Kidney epithelial cell (primary cell): Measurements from ENCODE around the gene DNAAF2. TPM values are rescaled to one million over a fixed set of nuclear protein-coding genes. Genes with fewer than 3 reads are reported as not detected.

Experiments used
- DNase-seq: peaks from one replicate; pipeline ENCODE4 v3.0.0-alpha.2; 2010; ENCODE audit warnings: low read depth
- H3K27me3 ChIP-seq: 2 replicates; pipeline ENCODE4 v1.6.0; 2011; ENCODE audit warnings: low read length; ENCODE audit not compliant: control insufficient read depth, insufficient read depth
- H3K36me3 ChIP-seq: 2 replicates; pipeline ENCODE4 v1.5.1; 2011; ENCODE audit warnings: low read length; ENCODE audit not compliant: control insufficient read depth, insufficient read depth
- H3K4me3 ChIP-seq: 2 replicates; pipeline ENCODE4 v1.5.1; 2011; ENCODE audit warnings: low read depth, mild to moderate bottlenecking, control low read depth, low read length
- total RNA-seq: library from RNA; depleted of rRNA; stranded (reverse); fragments of >200 nt; gene quantifications from 2 replicates; pipeline ENCODE4 v1.2.3, GENCODE V29; 2015
- TF ChIP-seq, protein P1 (sequence below): IDR thresholded peaks from 2 replicates; pipeline ENCODE4 v1.5.1; 2011; ENCODE audit warnings: mild to moderate bottlenecking, moderate library complexity, low read length, control low read depth, inconsistent platforms; ENCODE audit not compliant: insufficient read depth, poor library complexity, severe bottlenecking

DNAAF2 gene
- total RNA-seq, 1 donor from 2014 or later: 23.8 TPM

DNA sequence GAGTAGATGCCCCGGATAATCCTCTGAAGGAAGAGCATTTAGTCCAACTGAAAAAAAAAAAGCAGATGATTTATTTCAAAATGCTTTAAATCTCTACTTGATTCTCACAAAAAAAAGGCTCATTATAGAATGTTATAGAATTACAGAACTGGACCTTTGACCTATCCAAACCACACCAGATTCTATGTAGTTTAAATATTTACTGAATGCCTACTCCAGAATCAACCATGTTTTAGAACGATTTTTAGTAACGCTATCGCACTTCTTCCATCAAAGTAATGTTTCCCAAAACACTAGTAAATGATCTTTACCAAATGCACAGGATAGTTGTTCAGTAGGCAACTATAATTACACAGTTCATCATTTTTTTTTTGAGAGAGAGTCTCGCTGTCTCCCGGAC lies 51.4 kb downstream of the DNAAF2 start:
- Histone ChIP-seq H3K36me3 (no peaks in the 10 kb centered on the region), H3K4me3 (no peak overlapping the region), H3K27me3 (no peaks in the 10 kb centered on the region)
- TF ChIP-seq, protein P1, sequence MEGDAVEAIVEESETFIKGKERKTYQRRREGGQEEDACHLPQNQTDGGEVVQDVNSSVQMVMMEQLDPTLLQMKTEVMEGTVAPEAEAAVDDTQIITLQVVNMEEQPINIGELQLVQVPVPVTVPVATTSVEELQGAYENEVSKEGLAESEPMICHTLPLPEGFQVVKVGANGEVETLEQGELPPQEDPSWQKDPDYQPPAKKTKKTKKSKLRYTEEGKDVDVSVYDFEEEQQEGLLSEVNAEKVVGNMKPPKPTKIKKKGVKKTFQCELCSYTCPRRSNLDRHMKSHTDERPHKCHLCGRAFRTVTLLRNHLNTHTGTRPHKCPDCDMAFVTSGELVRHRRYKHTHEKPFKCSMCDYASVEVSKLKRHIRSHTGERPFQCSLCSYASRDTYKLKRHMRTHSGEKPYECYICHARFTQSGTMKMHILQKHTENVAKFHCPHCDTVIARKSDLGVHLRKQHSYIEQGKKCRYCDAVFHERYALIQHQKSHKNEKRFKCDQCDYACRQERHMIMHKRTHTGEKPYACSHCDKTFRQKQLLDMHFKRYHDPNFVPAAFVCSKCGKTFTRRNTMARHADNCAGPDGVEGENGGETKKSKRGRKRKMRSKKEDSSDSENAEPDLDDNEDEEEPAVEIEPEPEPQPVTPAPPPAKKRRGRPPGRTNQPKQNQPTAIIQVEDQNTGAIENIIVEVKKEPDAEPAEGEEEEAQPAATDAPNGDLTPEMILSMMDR: no peak
- no peak for DNase-seq

- H3K27me3 ChIP-seq: no peaks in the 10 kb centered on the region
- TF ChIP-seq, protein P1: no peak
- H3K36me3 ChIP-seq: no peaks in the 10 kb centered on the region
- H3K4me3 ChIP-seq: no peak overlapping the region
- DNase-seq: no peak
Measured at GRCh38 chr14:49582113-49582977, 52.7 kb downstream of the DNAAF2 start.

GRCh38 chr14:49581209-49582112 lies 53.6 kb downstream of the DNAAF2 start:
- Histone ChIP-seq H3K4me3 (no peak overlapping the region), H3K27me3 (no peaks in the 10 kb centered on the region), H3K36me3 (peaks cover 1% of the 10 kb centered on the region)
- no peak for DNase-seq
- TF ChIP-seq, protein P1: no peak

GRCh38 chr14:49579841-49580240 lies 55.2 kb downstream of the DNAAF2 start:
- no peak for DNase-seq
- no peak overlapping the region for H3K4me3 ChIP-seq
- no peaks in the 10 kb centered on the region for H3K27me3 ChIP-seq
- TF ChIP-seq, protein P1: no peak
- H3K36me3 ChIP-seq: peaks cover 1% of the 10 kb centered on the region

DNA sequence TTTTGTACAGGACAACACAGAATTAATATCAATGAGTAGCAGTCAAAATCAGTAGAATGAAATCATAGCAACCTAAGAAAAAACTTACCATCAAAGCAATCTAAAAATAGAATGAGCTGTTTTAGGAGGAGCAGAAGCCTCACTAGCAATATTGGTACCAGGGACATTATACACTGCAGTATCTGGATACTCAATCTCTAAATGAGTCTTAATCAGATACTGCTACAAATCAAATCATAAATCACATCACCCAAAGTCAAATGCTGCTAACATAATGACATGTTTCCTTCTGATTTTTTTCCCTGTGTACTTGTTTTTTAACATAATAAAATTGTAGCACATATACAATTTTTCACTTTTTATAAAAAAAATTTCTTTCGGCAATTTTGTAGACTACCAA lies 56.9 kb downstream of the DNAAF2 start:
- TF ChIP-seq, protein P1: no peak
- no peaks in the 10 kb centered on the region for H3K27me3 ChIP-seq
- peaks cover 1% of the 10 kb centered on the region for H3K36me3 ChIP-seq
- no peak for DNase-seq
- no peak overlapping the region for H3K4me3 ChIP-seq

Other genes with a start within 250 kb of the DNAAF2 start
- 11,881 and 16,427 TPM in 2 replicates for gene RPS29, start 48.9 kb downstream of the DNAAF2 start, total RNA-seq
- 7.5 and 12.4 TPM in 2 replicates for gene LRR1, start 36.3 kb downstream of the DNAAF2 start, total RNA-seq
- gene RPL36AL, start 14.6 kb downstream of the DNAAF2 start, total RNA-seq: 168 and 258 TPM in 2 replicates
- 38.5 and 45.2 TPM in 2 replicates for gene MGAT2, start 14.4 kb downstream of the DNAAF2 start, total RNA-seq
- gene POLE2, start 53.0 kb upstream of the DNAAF2 start, total RNA-seq: 2.8 and 10.2 TPM in 2 replicates
- 0.54 and 1.9 TPM in 2 replicates for gene KLHDC1, start 57.9 kb upstream of the DNAAF2 start, total RNA-seq
- gene KLHDC2, start 132.9 kb upstream of the DNAAF2 start, total RNA-seq: 30.8 and 32.6 TPM in 2 replicates
- gene NEMF, start 217.5 kb upstream of the DNAAF2 start, total RNA-seq: 34.3 and 61.5 TPM in 2 replicates